IPS-NIHi7 (cell line): ENCODE measurements around the gene GAGE10.

Experiments used
- DNase-seq: peaks from one replicate; pipeline ENCODE4 v3.0.0; 2012; ENCODE audit warnings: mixed read lengths; ENCODE audit errors: extremely low spot score

Gene GAGE10, protein sequence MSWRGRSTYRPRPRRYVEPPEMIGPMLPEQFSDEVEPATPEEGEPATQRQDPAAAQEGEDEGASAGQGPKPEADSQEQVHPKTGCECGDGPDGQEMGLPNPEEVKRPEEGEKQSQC

DNA sequence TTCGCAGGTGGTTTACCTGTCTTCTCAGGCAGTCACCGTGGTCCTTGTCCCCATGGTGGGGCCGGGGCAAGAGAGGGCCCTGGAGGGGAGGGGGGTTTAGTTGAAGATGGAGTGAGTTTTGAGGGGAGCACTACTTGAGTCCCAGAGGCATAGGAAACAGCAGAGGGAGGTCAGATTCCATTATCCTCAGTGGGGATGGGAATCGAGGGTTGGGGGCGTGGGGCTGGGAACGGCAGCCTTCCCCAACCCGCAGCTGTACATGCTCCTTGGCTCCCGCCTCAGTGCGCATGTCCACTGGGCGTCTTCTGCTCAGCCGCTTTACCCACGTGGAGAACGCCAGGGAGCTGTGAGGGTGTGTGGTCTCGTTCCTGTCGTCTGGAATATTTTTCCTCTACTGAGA is at the start of gene GAGE10:
Gene GAGE10 (plus strand): TSS at position 301 of the 400 bp plus-strand sequence. CDS start 1,214 bp downstream, outside the sequence.
- DNase-seq = no peak

DNA sequence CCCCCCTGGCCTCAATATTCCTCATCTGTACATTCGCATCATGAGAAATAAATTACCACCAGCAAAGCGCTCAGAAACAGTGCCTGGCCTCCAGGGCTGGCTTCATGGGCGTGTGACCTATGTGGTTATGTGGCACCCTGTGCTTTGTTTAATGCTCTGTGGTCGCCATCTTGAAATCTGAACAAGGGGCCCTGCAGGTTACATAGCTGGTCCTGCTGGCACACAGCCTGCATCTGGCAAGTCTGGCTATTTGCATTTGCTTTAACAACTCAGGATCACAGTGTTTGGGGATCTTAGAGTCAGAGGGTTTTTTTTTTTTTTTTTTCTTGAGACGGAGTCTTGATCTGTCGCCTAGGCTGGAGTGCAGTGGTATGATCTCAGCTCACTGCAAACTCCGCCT is 48.8 kb upstream of the GAGE10 start:
- no peak for DNase-seq

DNA sequence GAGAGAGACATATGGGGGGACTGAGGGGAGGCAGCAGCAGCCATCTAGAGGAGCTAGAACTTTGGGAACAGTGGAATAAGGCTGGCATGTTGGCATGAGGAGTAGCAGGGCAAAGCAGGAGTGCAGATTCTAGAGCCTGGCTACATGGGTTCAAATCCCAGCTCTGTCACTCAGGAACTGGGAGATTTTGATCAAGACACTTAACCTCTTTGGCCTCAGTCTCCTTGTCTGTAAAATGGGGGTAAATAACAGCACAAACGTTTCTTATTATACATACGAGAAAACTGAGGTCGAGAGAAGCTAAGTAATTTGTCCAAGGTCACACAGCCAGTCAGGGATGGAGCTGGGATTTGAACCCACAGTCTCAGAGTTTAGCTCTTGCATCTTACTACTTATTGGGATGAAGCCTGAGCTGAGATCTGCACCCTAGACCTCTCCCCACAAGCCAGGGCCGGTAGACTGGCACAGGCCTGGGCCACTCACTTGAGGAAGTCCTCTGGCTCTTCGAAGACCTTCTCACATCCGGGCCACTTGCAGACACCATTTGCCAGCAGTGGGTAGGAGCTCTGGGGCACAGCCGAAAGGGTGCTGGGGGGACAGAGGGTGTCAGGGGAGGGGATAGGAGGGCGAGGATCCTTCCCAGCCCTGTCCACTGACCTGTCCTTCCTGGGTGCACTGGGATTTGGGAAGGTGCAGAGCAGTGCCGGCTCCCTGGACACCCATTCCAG is 47.0 kb upstream of the GAGE10 start:
- DNase-seq = no peak

GRCh38 chrX:49257074-49257790 is 46.2 kb upstream of the GAGE10 start:
- DNase-seq = no peak

GRCh38 chrX:49257846-49258748 is 45.3 kb upstream of the GAGE10 start:
- DNase-seq = no peak

DNA sequence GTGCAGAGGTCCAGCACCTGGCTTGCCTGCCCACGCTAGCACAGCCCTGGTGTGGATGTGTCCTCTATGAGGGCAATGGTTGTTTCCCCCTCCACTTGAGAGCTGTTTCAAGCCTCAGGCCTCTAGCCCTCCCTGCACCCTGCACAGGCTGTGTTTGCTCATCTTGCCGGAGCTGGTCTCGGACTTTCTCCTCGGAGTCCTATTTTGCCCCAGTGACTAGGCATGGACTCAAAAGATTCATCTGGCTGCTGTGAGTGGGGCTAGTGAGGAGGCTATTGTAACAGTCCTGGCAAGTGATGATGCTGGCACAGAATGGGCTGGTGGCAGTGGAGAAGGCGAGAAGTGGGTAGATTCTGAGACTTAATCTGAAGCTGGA is 44.7 kb upstream of the GAGE10 start:
- DNase-seq = no peak

- no peak for DNase-seq
Measured at GRCh38 chrX:49260221-49260985, 43.0 kb upstream of the GAGE10 start.

DNA sequence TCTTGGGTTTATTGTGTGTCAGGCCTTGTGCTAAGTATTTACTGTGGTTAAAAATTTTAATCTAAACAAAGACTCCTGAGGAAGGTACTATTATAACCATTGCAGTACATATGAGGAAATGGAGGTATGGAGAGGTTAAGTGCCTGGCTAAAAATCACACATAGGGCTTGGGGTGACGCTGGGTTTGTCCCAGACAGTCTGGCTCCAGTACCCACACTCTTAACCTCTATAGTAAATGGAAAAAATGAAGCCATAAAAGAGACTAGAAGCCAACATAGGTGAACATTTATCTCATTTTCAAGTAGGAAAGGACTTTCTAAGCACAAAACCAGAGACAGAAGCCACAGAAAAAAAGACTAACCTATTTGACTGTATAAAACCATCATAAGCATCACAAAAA is 40.8 kb upstream of the GAGE10 start:
- DNase-seq = no peak

DNA sequence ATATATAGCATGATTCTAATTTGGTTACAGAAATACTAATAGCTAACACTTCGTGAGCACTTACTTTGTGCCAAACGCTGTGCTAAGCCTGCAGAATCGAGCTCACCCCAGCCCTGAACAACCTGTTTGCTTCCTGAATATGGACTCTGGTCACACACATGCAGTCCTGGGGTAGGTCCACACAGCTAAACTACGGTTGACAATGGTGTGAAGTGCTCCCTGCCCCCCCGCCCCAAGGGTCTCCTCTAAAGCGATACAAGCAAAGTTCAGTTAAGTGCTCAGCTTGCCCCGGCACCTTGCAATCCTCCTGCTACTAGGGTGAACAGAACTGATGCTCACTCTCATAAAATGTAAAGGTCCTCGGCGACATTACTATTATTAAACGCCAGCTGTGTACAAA is 39.8 kb upstream of the GAGE10 start:
- DNase-seq = no peak

- no peak for DNase-seq
Measured at GRCh38 chrX:49264460-49264859, 39.0 kb upstream of the GAGE10 start, which contains the start of gene FOXP3. Gene FOXP3 (minus strand): TSS chrX:49264710. CDS start chrX:49258505, 6,205 bp downstream.

GRCh38 chrX:49266523-49267445 is 36.7 kb upstream of the GAGE10 start:
- DNase-seq = no peak

DNA sequence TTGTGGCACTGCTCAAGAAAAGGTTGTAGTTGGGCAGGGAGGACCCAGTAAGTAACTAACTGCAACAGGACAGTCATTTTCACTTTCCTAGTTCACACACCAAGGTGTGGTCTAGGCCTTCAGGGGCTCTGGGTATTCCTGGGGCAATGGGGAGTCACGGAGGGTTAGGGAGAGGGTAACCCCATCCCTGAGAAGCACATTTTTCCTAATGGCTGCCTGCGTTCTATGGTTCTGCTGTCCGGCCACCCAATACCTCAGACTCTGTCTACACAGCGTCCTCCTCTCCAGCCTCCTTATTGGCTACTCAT is 34.8 kb upstream of the GAGE10 start:
- DNase-seq = no peak

- DNase-seq = peak; percentile 90
Measured at GRCh38 chrX:49269010-49269766, 34.3 kb upstream of the GAGE10 start.

GRCh38 chrX:49269767-49270248 is 33.6 kb upstream of the GAGE10 start, which contains the start of gene PPP1R3F:
Gene PPP1R3F (plus strand): TSS chrX:49269793. CDS start chrX:49269870, 77 bp downstream.
- no peak for DNase-seq

DNA sequence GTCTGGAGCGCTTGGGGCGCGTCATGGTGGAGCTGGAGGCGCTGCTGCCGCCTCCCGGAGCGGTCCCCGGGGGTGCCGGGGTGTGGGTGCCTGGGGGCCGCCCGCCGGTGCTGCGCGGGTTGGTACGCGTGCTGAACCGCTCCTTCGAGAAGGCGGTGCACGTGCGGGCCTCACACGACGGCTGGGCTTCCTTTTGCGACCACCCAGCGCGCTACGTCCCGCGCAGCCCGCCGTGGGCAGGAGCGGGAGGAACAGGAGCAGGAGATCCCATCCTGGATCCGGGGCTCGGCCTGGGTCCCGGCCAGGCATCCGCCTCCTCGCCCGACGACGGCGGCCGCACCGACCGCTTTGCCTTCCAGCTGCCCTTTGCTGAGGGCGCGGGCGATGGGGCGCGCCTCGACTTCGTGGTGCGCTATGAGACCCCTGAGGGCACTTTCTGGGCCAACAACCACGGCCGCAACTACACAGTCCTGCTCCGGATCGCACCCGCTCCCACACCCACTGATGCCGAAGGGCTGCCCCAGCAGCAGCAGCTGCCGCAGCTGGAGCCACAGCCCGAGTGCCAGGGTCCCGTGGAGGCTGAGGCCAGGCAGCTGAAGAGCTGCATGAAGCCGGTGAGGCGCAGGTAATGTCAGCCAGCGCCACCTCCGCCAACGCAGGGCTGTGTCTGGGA is 33.1 kb upstream of the GAGE10 start:
- no peak for DNase-seq

DNA sequence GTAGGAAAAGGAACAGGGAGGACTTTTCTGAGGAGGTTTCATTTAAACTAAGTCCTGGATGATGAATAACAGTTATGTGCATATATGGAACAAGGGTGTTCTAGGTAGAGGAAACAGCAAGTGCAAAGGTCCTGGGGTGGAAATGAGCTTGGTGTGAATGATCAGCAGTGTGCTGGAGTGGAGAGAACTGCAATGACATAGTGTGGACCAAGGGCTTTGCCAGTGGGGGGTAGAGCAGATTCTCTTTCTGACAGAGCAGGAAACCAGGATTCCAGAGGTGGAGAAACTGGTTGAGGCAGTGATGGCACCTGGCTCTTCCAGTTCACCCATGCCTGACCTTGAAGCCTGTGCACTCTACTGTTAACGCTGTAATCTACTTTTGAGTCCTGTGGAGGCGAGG is 32.1 kb upstream of the GAGE10 start:
- DNase-seq = no peak

DNA sequence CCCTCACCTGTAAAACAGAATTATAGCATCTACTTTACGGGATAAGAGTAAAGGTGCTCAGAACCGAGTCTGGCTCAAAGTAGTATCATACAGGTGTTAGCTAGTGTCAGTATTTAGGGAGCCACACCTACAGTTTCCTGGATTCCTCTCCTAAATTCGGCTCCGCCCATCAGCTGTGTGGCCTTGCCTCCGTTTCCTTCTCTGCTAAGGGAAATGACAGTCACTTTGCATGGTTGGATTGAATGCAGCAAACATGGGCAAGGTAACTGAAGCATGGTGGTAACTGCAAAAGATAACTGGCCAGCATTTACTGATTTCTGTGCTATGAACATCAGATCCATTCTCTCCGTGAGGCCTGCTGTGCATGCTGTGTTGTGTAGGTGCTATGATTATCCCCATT is 31.0 kb upstream of the GAGE10 start:
- DNase-seq = no peak

- DNase-seq = no peak
Measured at GRCh38 chrX:49273181-49273727, 30.2 kb upstream of the GAGE10 start.
